A549 (cell line): ENCODE measurements around the gene WFDC1. TPM values are rescaled to one million over a fixed set of nuclear protein-coding genes. Genes with fewer than 3 reads are reported as not detected.

Source experiments
- ATAC-seq, 2 experiments: fragments of 200-7000 bp in 1 of 2; fragments of >200 bp in 1 of 2; cut with Nextera tagmentation in 1 of 2; cut with Tn5 transposase in 1 of 2; 3 replicates each; pipeline versions ENCODE4 v1.8.0 to v1.9.1; 2018 to 2020; ENCODE audit warnings: mild to moderate bottlenecking in 1 of 2, moderate library complexity in 1 of 2
- CTCF ChIA-PET: fragments of 300-600 bp; sonication (Branson Sonifier 250); formaldehyde crosslinking; extraction: SDS; loops from one replicate; lab custom pipeline; 2021; ENCODE audit warnings: antibody characterized with exemption, inconsistent platforms; lab: Yijun Ruan, JAX
- POLR2A ChIA-PET: fragments of 350-600 bp; formaldehyde crosslinking; extraction: SDS; loops from one replicate; lab custom pipeline; 2021; ENCODE audit warnings: antibody characterized with exemption, inconsistent platforms; lab: Yijun Ruan, JAX
- DNase-seq, 2 experiments: peaks; one replicate each; pipeline versions ENCODE4 v3.0.0 to v3.0.0-alpha.2; 2011 to 2016; ENCODE audit warnings: low read depth in 1 of 2, low spot score in 1 of 2
- FAIRE-seq: peaks from 2 replicates; lab custom pipeline; 2011; peaks lifted over from hg19 to GRCh38; lab: Jason Lieb, UNC
- H3K27ac ChIP-seq, 2 experiments: fragments of >200 bp; sonication (Bioruptor Twin); formaldehyde crosslinking; 3 replicates each; pipeline ENCODE4 v1.5.1; 2016 to 2017
- H3K4me1 ChIP-seq: fragments of >200 bp; sonication (Bioruptor Twin); formaldehyde crosslinking; 3 replicates; pipeline ENCODE4 v1.6.1; 2016
- H3K4me2 ChIP-seq: fragments of >200 bp; sonication (Bioruptor Twin); formaldehyde crosslinking; 3 replicates; pipeline ENCODE4 v1.6.1; 2016
- H3K4me3 ChIP-seq: fragments of >200 bp; sonication (Bioruptor Twin); formaldehyde crosslinking; 3 replicates; pipeline ENCODE4 v1.5.1; 2016
- H3K9me3 ChIP-seq: fragments of >200 bp; sonication (Bioruptor Twin); formaldehyde crosslinking; 3 replicates; pipeline ENCODE4 v1.6.1; 2016
- BHLHE40 ChIP-seq: IDR thresholded peaks from 2 replicates; pipeline ENCODE4 v1.6.1; 2012; ENCODE audit warnings: low read depth, low read length, inconsistent platforms
- CBX8 ChIP-seq: fragments of 200-600 bp; sonication (generic); IDR thresholded peaks from 2 replicates; pipeline ENCODE4 v1.6.1; 2016
- CHD2 ChIP-seq: fragments of 150-350 bp; IDR thresholded peaks from 2 replicates; pipeline ENCODE4 v1.6.1; 2014; ENCODE audit warnings: low read length; ENCODE audit not compliant: partially characterized antibody
- EHMT2 ChIP-seq: fragments of 200-600 bp; sonication (generic); IDR thresholded peaks from 2 replicates; pipeline ENCODE4 v1.6.1; 2016; ENCODE audit warnings: antibody characterized with exemption, low read depth, mild to moderate bottlenecking, moderate library complexity
- FOSB ChIP-seq: fragments of 250-450 bp; sonication (Bioruptor Pico); IDR thresholded peaks from 2 replicates; pipeline ENCODE4 v1.5.0; 2020; ENCODE audit warnings: mild to moderate bottlenecking, moderate library complexity
- GATA3 ChIP-seq: IDR thresholded peaks from 2 replicates; pipeline ENCODE4 v1.6.1; 2012; ENCODE audit warnings: borderline replicate concordance
- HOXB13 ChIP-seq: fragments of 250-450 bp; sonication (Bioruptor Pico); IDR thresholded peaks from 2 replicates; pipeline ENCODE4 v1.5.0; 2020; ENCODE audit warnings: low read depth, mild to moderate bottlenecking, moderate library complexity
- HOXB5 ChIP-seq: fragments of 250-450 bp; sonication (Bioruptor Pico); IDR thresholded peaks from 2 replicates; pipeline ENCODE4 v1.5.0; 2020; ENCODE audit warnings: mild to moderate bottlenecking, moderate library complexity
- JUN ChIP-seq, 2 experiments: fragments of >200 bp; sonication (Bioruptor Twin); formaldehyde crosslinking; IDR thresholded peaks; 2 replicates in 1 of 2; 3 replicates in 1 of 2; pipeline ENCODE4 v1.6.1; 2016 to 2017
- MAZ ChIP-seq: fragments of 150-350 bp; IDR thresholded peaks from 2 replicates; pipeline ENCODE4 v1.6.1; 2014; ENCODE audit warnings: antibody characterized with exemption, low read depth, low read length, borderline replicate concordance
- MYC ChIP-seq: IDR thresholded peaks from 2 replicates; pipeline ENCODE4 v1.6.1; 2012; ENCODE audit warnings: mild to moderate bottlenecking, inconsistent platforms, low read length, improper control_type of control experiment, borderline replicate concordance
- NFE2L2 ChIP-seq: fragments of 150-350 bp; conservative IDR thresholded peaks from 2 replicates; pipeline ENCODE4 v1.6.1; 2014; ENCODE audit warnings: low read length
- NPAS2 ChIP-seq: fragments of 250-450 bp; sonication (Bioruptor Pico); IDR thresholded peaks from 2 replicates; pipeline ENCODE4 v1.8.0; 2022; ENCODE audit warnings: mild to moderate bottlenecking, moderate library complexity, borderline replicate concordance
- NR3C1 ChIP-seq: fragments of >200 bp; sonication (Bioruptor Twin); formaldehyde crosslinking; IDR thresholded peaks from 3 replicates; pipeline ENCODE4 v1.6.1; 2017
- POLR2AphosphoS2 ChIP-seq: conservative IDR thresholded peaks from 2 replicates; pipeline ENCODE4 v1.6.1; 2012; ENCODE audit warnings: low read length, improper control_type of control experiment, inconsistent platforms
- RARB ChIP-seq: fragments of 250-450 bp; sonication (Bioruptor Pico); IDR thresholded peaks from 2 replicates; pipeline ENCODE4 v1.8.0; 2021; ENCODE audit warnings: mild to moderate bottlenecking, moderate library complexity
- TFCP2L1 ChIP-seq: fragments of 250-450 bp; sonication (Bioruptor Pico); IDR thresholded peaks from 2 replicates; pipeline ENCODE4 v1.5.0; 2021; ENCODE audit warnings: mild to moderate bottlenecking
- USF2 ChIP-seq: fragments of 450-650 bp; IDR thresholded peaks from 2 replicates; pipeline ENCODE4 v1.6.1; 2014; ENCODE audit warnings: antibody characterized with exemption
- ZFP36 ChIP-seq: fragments of 450-650 bp; IDR thresholded peaks from 2 replicates; pipeline ENCODE4 v1.6.1; 2014; ENCODE audit warnings: borderline replicate concordance; ENCODE audit not compliant: partially characterized antibody
- WGBS: methylation state at CpG from one replicate; pipeline ENCODE4 v1.1.6; 2017; ENCODE audit errors: missing lambda C conversion rate; 5-methylcytosine and 5-hydroxymethylcytosine counted together
- polyA plus RNA-seq, 4 experiments: library from polyadenylated mRNA; depleted of rRNA in 3 of 4; stranded (reverse); fragments of >200 nt; fragmentation: RNase III in 1 of 4; extraction: RNeasy Plus Mini Kit Qiagen cat#74134 plus additional on column Dnase treatment in 1 of 4; gene quantifications; 2 replicates in 3 of 4; 3 replicates in 1 of 4; pipeline ENCODE4 v1.2.3, GENCODE V29; 2011 to 2017
- TF ChIP-seq, protein P1 (sequence below): IDR thresholded peaks from 2 replicates; pipeline ENCODE4 v1.6.1; 2012
- TF ChIP-seq, protein P2 (sequence below): fragments of 200-600 bp; sonication (generic); IDR thresholded peaks from 2 replicates; pipeline ENCODE4 v1.6.1; 2016; ENCODE audit warnings: antibody characterized with exemption, mild to moderate bottlenecking, moderate library complexity
- TF ChIP-seq, protein P3 (sequence below): fragments of >200 bp; sonication (Bioruptor Twin); formaldehyde crosslinking; IDR thresholded peaks from 3 replicates; pipeline ENCODE4 v1.6.1; 2016
- TF ChIP-seq, protein P4 (sequence below): fragments of 250-450 bp; sonication (Bioruptor Pico); IDR thresholded peaks from 2 replicates; pipeline ENCODE4 v1.5.0; 2021; ENCODE audit warnings: mild to moderate bottlenecking, moderate library complexity, borderline replicate concordance

The WFDC1 gene
- polyA plus RNA-seq, 2 of the 4 experiments (the other 2 are of a cell fraction), result not detected

DNA sequence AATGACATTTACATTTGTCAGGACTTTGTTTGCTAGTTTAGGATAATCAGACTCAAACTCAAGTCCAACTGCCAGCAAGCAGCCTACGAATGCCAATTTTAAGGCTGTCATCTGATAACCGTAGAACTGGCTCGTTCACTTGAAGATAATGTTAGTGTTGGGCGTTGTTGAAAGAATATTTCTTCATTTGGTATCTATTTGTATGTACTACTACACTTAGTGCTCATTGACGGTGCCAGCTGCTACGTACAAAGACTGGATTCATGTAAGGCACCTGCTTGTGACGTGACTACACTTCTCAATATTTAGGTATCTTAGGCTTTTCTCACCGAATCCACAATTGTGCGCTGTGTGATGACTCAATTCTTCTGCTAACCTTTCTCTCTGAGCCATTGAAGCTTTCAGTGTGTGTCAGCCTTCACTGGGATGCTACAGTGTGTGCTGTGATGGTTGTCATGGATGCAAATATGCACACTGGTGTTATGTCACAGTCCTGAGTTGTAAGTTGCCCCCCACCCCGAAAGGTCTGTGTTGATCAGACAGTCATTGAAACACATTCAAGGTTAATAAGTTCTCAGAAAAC lies 79.3 kb downstream of the WFDC1 start (continued):
- TF ChIP-seq USF2 (no peak), FOSB (no peak), EHMT2 (no peak), MYC (no peak)

- no peak for ATAC-seq
- ChIA-PET CTCF (interaction anchor here (1.0 to 2.1 kb wide), 4 partner anchors 13 to 107 kb away, joined by 3 to 5 read pairs (median 4); no protein-coding TSS in a partner anchor), POLR2A (no interaction called here)
- H3K4me2 ChIP-seq, result no peak overlapping the region
- no peak for DNase-seq
- WGBS, result 59% methylated on average over 7 of the region's 7 CpGs
- peaks cover 8% of the 10 kb centered on the region for H3K4me1 ChIP-seq
- no peak overlapping the region for H3K27ac ChIP-seq
- no peaks in the 10 kb centered on the region; the same call in 2 of the 3 replicates for H3K9me3 ChIP-seq
- FAIRE-seq, result no peak
- no peak overlapping the region for H3K4me3 ChIP-seq
- TF ChIP-seq USF2 (no peak), MAZ (no peak), HOXB13 (CRISPR knock-in tag) (no peak), JUN (IDR thresholded peaks at IDR 0.05) (no peak), NR3C1 (no peak), NPAS2 (CRISPR knock-in tag) (no peak), ZFP36 (no peak), BHLHE40 (no peak), HOXB5 (CRISPR knock-in tag) (no peak)
- TF ChIP-seq, protein P1, sequence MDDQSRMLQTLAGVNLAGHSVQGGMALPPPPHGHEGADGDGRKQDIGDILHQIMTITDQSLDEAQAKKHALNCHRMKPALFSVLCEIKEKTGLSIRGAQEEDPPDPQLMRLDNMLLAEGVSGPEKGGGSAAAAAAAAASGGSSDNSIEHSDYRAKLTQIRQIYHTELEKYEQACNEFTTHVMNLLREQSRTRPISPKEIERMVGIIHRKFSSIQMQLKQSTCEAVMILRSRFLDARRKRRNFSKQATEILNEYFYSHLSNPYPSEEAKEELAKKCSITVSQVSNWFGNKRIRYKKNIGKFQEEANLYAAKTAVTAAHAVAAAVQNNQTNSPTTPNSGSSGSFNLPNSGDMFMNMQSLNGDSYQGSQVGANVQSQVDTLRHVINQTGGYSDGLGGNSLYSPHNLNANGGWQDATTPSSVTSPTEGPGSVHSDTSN, result no peak
These were observed 83.4 kb downstream of the WFDC1 start for GRCh38 chr16:84378099-84378498.

GRCh38 chr16:84378567-84378966 lies 83.9 kb downstream of the WFDC1 start:
- ChIA-PET POLR2A (no interaction called here), CTCF (interaction anchor here (1.3 to 2.1 kb wide), 2 partner anchors 12 to 106 kb away, joined by 4 to 5 read pairs; no protein-coding TSS in a partner anchor)
- ATAC-seq, result no peak
- Histone ChIP-seq H3K27ac (no peak overlapping the region), H3K4me3 (no peak overlapping the region), H3K4me1 (peaks cover 8% of the 10 kb centered on the region), H3K4me2 (no peak overlapping the region), H3K9me3 (no peaks in the 10 kb centered on the region; the same call in 2 of the 3 replicates)
- FAIRE-seq, result no peak
- DNase-seq, result no peak
- WGBS, result 78% methylated on average over 13 of the region's 13 CpGs
- no peak for TF ChIP-seq CHD2
- TF ChIP-seq, protein P1, result no peak
- TF ChIP-seq CBX8, result no peak
- TF ChIP-seq, protein P2, sequence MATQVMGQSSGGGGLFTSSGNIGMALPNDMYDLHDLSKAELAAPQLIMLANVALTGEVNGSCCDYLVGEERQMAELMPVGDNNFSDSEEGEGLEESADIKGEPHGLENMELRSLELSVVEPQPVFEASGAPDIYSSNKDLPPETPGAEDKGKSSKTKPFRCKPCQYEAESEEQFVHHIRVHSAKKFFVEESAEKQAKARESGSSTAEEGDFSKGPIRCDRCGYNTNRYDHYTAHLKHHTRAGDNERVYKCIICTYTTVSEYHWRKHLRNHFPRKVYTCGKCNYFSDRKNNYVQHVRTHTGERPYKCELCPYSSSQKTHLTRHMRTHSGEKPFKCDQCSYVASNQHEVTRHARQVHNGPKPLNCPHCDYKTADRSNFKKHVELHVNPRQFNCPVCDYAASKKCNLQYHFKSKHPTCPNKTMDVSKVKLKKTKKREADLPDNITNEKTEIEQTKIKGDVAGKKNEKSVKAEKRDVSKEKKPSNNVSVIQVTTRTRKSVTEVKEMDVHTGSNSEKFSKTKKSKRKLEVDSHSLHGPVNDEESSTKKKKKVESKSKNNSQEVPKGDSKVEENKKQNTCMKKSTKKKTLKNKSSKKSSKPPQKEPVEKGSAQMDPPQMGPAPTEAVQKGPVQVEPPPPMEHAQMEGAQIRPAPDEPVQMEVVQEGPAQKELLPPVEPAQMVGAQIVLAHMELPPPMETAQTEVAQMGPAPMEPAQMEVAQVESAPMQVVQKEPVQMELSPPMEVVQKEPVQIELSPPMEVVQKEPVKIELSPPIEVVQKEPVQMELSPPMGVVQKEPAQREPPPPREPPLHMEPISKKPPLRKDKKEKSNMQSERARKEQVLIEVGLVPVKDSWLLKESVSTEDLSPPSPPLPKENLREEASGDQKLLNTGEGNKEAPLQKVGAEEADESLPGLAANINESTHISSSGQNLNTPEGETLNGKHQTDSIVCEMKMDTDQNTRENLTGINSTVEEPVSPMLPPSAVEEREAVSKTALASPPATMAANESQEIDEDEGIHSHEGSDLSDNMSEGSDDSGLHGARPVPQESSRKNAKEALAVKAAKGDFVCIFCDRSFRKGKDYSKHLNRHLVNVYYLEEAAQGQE, result no peak
- TF ChIP-seq NFE2L2, result no peak
- no peak for TF ChIP-seq GATA3
- TF ChIP-seq TFCP2L1 (CRISPR knock-in tag), result no peak
- TF ChIP-seq, protein P3, sequence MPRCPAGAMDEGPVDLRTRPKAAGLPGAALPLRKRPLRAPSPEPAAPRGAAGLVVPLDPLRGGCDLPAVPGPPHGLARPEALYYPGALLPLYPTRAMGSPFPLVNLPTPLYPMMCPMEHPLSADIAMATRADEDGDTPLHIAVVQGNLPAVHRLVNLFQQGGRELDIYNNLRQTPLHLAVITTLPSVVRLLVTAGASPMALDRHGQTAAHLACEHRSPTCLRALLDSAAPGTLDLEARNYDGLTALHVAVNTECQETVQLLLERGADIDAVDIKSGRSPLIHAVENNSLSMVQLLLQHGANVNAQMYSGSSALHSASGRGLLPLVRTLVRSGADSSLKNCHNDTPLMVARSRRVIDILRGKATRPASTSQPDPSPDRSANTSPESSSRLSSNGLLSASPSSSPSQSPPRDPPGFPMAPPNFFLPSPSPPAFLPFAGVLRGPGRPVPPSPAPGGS, result no peak
- no peak for TF ChIP-seq RARB (CRISPR knock-in tag)
- TF ChIP-seq ZFP36, result no peak
- TF ChIP-seq JUN (IDR thresholded peaks at IDR 0.05), result no peak
- TF ChIP-seq NR3C1, result no peak
- TF ChIP-seq, protein P4, sequence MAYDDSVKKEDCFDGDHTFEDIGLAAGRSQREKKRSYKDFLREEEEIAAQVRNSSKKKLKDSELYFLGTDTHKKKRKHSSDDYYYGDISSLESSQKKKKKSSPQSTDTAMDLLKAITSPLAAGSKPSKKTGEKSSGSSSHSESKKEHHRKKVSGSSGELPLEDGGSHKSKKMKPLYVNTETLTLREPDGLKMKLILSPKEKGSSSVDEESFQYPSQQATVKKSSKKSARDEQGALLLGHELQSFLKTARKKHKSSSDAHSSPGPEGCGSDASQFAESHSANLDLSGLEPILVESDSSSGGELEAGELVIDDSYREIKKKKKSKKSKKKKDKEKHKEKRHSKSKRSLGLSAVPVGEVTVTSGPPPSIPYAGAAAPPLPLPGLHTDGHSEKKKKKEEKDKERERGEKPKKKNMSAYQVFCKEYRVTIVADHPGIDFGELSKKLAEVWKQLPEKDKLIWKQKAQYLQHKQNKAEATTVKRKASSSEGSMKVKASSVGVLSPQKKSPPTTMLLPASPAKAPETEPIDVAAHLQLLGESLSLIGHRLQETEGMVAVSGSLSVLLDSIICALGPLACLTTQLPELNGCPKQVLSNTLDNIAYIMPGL (CRISPR knock-in tag), result no peak
- no peak for TF ChIP-seq POLR2AphosphoS2
- no peak for TF ChIP-seq NPAS2 (CRISPR knock-in tag)
- no peak for TF ChIP-seq HOXB5 (CRISPR knock-in tag)
